ENCODE results near the gene SRSF12. TPM values are rescaled to one million over a fixed set of nuclear protein-coding genes. Genes with fewer than 3 reads are reported as not detected.

SRSF12 gene
- total and polyA plus RNA-seq, 9 of the 15 experiments (the other 6 are each of a cell fraction or from before 2014, with no cell fraction given): not detected

GRCh38 chr6:89144354-89144906 lies 26.6 kb upstream of the SRSF12 start:
- no peaks in the 10 kb centered on the region for H3K9me3 ChIP-seq (replicated peaks; ENCODE audit: control insufficient read depth, insufficient read depth, low read depth, low read length)
- no peak overlapping the region for H2AFZ ChIP-seq (ENCODE audit: low read depth, low read length)
- no peak overlapping the region for H3K27ac ChIP-seq (ENCODE audit: extremely low read depth, low read depth, low read length)
- H3K4me2 ChIP-seq (ENCODE audit: insufficient read depth, low read length): no peak overlapping the region
- H3K9me1 ChIP-seq (ENCODE audit: control insufficient read depth, insufficient read depth, low read length): no peaks in the 10 kb centered on the region
- H4K20me1 ChIP-seq (replicated peaks; ENCODE audit: control insufficient read depth, insufficient read depth, low read length): no peaks in the 10 kb centered on the region
- TF ChIP-seq ESRRA (IDR thresholded peaks at IDR 0.05; ENCODE audit: borderline replicate concordance, low read depth) (peak; percentile 61; the same call in 1 of the 2 replicates), CBX8 (IDR thresholded peaks at IDR 0.05; ENCODE audit: borderline replicate concordance, extremely low read depth, low read depth, low read length, poor library complexity, severe bottlenecking) (no peak), NFIC (IDR thresholded peaks at IDR 0.05) (peak; percentile 33), HES1 (IDR thresholded peaks at IDR 0.05; ENCODE audit: low read depth) (peak; percentile 69; the same call in 1 of the 2 replicates), POLR2AphosphoS5 (IDR thresholded peaks at IDR 0.05; ENCODE audit: control insufficient read depth, insufficient read depth, low read depth, low read length) (no peak), FOXA3 (CRISPR knock-in tag; conservative IDR thresholded peaks at IDR 0.05 in 1 of 2, IDR thresholded peaks at IDR 0.05 in 1 of 2) (peak in 1 of 2 experiments; percentile 40; a peak in 2 of 4 replicates), ZSCAN32 (CRISPR knock-in tag; IDR thresholded peaks at IDR 0.05) (peak; percentile 65; the same call in 1 of the 2 replicates), NR2F6 (CRISPR knock-in tag; IDR thresholded peaks at IDR 0.05) (no peak)
- peaks cover 0 to 13% of the 10 kb centered on the region in 2 experiments; a peak in 2 of 5 replicates for H3K4me1 ChIP-seq (replicated peaks in 1 of 2; ENCODE audit: control insufficient read depth in 2 of 2, insufficient read depth in 2 of 2, low read length in 2 of 2)
- DNase-seq (ENCODE audit: extremely low read depth in 1 of 4, low spot score in 3 of 4): no peak
- intact Hi-C loops (cut with micrococcal nuclease): no loop called here
- no peaks in the 10 kb centered on the region for H3K36me3 ChIP-seq (ENCODE audit: control insufficient read depth, insufficient read depth, low read length)
- 0% methylated on average over 2 of the region's 2 CpGs for WGBS (ENCODE audit: insufficient coverage, low coverage, missing lambda C conversion rate)
- peak; percentile 51 for FAIRE-seq
- POLR2A ChIA-PET: interaction anchor here (0.6 to 1.0 kb wide), 2 partner anchors 36 to 226 kb away, joined by 3 read pairs; no protein-coding TSS in a partner anchor
- in situ Hi-C loops (cut with MboI): no loop called here
- no peaks in the 10 kb centered on the region for H3K79me2 ChIP-seq (ENCODE audit: control insufficient read depth, insufficient read depth, low read length)
- H3K4me3 ChIP-seq: no peak overlapping the region
- BruUV-seq (replicated peaks): no TSS peak
- CTCF ChIA-PET (ENCODE audit: low intra/inter-chr PET ratio): no interaction called here
- H3K9ac ChIP-seq (ENCODE audit: insufficient read depth in 1 of 2, low read depth in 2 of 2, low read length in 2 of 2): no peak overlapping the region
- peaks cover 9 to 15% of the 10 kb centered on the region in 2 experiments; a peak in 3 of 5 replicates for H3K27me3 ChIP-seq (ENCODE audit: control insufficient read depth in 2 of 2, insufficient read depth in 2 of 2, low read length in 2 of 2)
- ATAC-seq: no peak

Measured in K562 (cell line).